Measurements from ENCODE around the gene BACE1-AS. TPM values are rescaled to one million over a fixed set of nuclear protein-coding genes. Genes with fewer than 3 reads are reported as not detected.

Gene BACE1-AS
- total RNA-seq, 1 donor from 2014 or later = 18.1 TPM

DNA sequence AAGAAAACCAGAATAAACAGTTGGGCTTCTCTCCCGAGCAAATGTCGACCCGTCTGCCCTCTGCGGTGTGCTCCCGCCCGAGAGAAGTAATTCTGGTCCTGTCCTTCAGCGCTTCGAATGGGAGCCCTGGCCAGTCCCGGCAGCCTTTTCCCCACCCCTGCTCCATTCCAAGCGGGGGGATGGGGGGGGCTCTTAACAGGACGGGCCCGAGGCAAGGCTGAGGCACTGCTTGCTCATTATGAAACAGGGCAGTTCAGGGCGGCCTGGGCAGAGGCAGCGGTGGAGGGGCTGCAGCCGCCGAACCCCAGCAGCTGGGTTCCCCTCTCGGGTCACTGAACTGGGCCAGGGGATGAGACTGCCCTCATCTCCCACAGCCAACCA, 9.1 kb downstream of the BACE1-AS start:
- H3K36me3 Mint-ChIP-seq (ENCODE audit: unreplicated experiment) = peaks cover 4% of the 10 kb centered on the region
- H3K4me3 Mint-ChIP-seq (ENCODE audit: unreplicated experiment) = no peak overlapping the region
- TF ChIP-seq, protein P1, sequence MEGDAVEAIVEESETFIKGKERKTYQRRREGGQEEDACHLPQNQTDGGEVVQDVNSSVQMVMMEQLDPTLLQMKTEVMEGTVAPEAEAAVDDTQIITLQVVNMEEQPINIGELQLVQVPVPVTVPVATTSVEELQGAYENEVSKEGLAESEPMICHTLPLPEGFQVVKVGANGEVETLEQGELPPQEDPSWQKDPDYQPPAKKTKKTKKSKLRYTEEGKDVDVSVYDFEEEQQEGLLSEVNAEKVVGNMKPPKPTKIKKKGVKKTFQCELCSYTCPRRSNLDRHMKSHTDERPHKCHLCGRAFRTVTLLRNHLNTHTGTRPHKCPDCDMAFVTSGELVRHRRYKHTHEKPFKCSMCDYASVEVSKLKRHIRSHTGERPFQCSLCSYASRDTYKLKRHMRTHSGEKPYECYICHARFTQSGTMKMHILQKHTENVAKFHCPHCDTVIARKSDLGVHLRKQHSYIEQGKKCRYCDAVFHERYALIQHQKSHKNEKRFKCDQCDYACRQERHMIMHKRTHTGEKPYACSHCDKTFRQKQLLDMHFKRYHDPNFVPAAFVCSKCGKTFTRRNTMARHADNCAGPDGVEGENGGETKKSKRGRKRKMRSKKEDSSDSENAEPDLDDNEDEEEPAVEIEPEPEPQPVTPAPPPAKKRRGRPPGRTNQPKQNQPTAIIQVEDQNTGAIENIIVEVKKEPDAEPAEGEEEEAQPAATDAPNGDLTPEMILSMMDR (IDR thresholded peaks at IDR 0.05; ENCODE audit: partially characterized antibody, unreplicated experiment) = no peak
- peak overlapping the region; percentile 94 for H3K27ac Mint-ChIP-seq (ENCODE audit: unreplicated experiment)
- H3K4me1 Mint-ChIP-seq (ENCODE audit: low read depth, unreplicated experiment) = peaks cover 24% of the 10 kb centered on the region
- peak; percentile 48 for DNase-seq
- H3K9me3 Mint-ChIP-seq (ENCODE audit: unreplicated experiment) = peaks cover 10% of the 10 kb centered on the region
- peaks cover 3% of the 10 kb centered on the region for H3K27me3 Mint-ChIP-seq (ENCODE audit: unreplicated experiment)

DNA sequence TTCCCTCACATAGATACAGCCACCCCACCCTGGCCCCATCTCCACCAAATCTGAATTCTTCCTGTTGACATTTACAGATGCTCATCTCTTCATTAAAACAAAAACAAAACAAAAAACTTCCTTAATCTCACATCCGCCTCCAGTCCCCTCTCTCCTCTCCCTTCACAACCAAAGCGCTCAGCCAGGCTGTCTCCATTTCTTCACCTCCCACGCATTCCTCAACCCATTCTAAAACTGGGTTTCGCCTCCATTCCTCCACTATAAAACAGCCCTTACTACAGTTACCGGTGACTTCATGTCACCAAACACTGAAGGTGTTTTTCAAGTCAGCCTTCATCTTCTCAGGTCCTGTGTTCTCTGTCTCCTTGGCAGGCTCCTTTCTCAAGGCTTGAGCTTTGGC, 9.6 kb downstream of the BACE1-AS start:
- H3K4me3 Mint-ChIP-seq (ENCODE audit: unreplicated experiment) = peak overlapping the region; percentile 63
- peaks cover 24% of the 10 kb centered on the region for H3K4me1 Mint-ChIP-seq (ENCODE audit: low read depth, unreplicated experiment)
- peak overlapping the region; percentile 72 for H3K27ac Mint-ChIP-seq (ENCODE audit: unreplicated experiment)
- H3K36me3 Mint-ChIP-seq (ENCODE audit: unreplicated experiment) = peaks cover 4% of the 10 kb centered on the region
- peaks cover 10% of the 10 kb centered on the region for H3K9me3 Mint-ChIP-seq (ENCODE audit: unreplicated experiment)
- no peak for DNase-seq
- TF ChIP-seq, protein P1 (IDR thresholded peaks at IDR 0.05; ENCODE audit: partially characterized antibody, unreplicated experiment) = no peak
- peaks cover 3% of the 10 kb centered on the region for H3K27me3 Mint-ChIP-seq (ENCODE audit: unreplicated experiment)

DNA sequence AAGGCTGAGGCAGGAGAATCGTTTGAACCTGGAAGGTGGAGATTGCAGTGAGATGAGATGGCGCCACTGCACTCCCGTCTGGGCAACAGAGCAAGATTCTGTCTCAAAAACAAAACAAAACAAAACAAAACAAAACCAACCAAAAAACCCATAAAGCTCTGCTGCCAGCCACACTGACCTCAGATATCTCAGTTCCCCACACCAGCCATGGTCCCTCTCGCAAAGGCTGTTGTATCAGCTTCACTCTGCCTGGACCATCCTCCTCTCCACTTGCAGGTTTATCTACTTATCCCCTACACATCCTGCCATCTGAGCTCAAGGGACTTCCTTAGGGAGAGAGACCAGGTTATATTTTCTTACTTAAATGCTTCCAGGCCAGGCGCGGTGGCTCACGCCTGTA, 11.1 kb downstream of the BACE1-AS start:
- Mint-ChIP-seq H3K4me3 (ENCODE audit: unreplicated experiment) (no peak overlapping the region), H3K4me1 (ENCODE audit: low read depth, unreplicated experiment) (peaks cover 24% of the 10 kb centered on the region), H3K36me3 (ENCODE audit: unreplicated experiment) (no peaks in the 10 kb centered on the region), H3K27ac (ENCODE audit: unreplicated experiment) (no peak overlapping the region), H3K27me3 (ENCODE audit: unreplicated experiment) (peaks cover 3% of the 10 kb centered on the region), H3K9me3 (ENCODE audit: unreplicated experiment) (peaks cover 10% of the 10 kb centered on the region)
- DNase-seq = no peak
- TF ChIP-seq, protein P1 (IDR thresholded peaks at IDR 0.05; ENCODE audit: partially characterized antibody, unreplicated experiment) = no peak

DNA sequence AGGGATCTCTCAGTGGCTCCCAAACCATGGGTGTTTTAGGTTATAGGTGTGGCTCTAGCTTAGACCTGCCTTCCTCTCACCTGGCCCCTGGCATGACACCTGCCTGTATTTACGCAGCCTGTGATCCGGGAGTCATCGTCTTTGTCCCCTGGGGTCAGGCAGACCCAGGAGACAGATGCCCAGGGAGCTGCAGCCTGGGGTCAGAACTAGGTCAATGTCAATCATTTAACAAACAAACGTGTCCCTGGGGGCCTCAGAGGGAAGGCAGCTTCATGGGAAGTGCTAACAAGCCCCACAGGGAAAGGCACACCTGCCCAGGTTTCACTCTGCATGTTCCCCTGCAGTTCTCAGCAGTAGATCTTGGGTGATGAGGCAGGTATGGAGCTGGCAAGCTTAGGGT, 12.0 kb downstream of the BACE1-AS start:
- H3K27me3 Mint-ChIP-seq (ENCODE audit: unreplicated experiment) = peaks cover 3% of the 10 kb centered on the region
- peaks cover 10% of the 10 kb centered on the region for H3K9me3 Mint-ChIP-seq (ENCODE audit: unreplicated experiment)
- peaks cover 24% of the 10 kb centered on the region for H3K4me1 Mint-ChIP-seq (ENCODE audit: low read depth, unreplicated experiment)
- no peak overlapping the region for H3K4me3 Mint-ChIP-seq (ENCODE audit: unreplicated experiment)
- no peaks in the 10 kb centered on the region for H3K36me3 Mint-ChIP-seq (ENCODE audit: unreplicated experiment)
- DNase-seq = peak; percentile 31
- H3K27ac Mint-ChIP-seq (ENCODE audit: unreplicated experiment) = no peak overlapping the region
- TF ChIP-seq, protein P1 (IDR thresholded peaks at IDR 0.05; ENCODE audit: partially characterized antibody, unreplicated experiment) = no peak

DNA sequence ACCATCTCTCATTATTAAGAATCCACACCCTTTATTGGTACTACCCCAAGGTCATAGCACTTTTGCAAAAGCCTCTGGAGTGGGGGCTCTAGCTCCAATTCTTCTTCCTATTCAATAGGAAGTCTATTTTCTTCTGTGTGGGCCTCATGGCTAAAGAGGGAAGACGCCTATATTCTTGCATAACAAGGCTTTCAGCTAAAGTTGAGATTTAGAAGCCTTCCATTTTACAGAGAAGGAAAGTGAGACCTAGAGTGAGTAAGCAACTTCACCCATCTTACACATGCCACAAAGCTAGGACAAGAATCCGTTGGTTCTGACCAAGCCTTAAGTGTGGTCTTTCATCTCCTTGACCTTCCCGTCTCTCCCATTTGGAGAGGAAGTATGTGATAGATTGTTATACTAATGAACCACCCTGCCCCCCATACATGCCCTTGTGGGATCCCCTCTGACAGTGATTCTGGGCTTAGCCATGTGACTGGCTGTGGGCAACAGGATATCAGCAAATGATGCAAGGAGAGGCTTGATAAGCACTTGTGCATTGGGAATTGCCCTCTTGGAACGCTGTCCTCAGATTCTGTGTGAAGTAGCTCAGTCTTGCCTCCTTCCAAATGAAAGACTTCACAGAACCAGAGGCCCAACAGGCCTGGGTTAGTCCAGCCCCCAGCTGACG, 12.6 kb downstream of the BACE1-AS start:
- TF ChIP-seq, protein P1 (IDR thresholded peaks at IDR 0.05; ENCODE audit: partially characterized antibody, unreplicated experiment) = no peak
- no peak overlapping the region for H3K27ac Mint-ChIP-seq (ENCODE audit: unreplicated experiment)
- no peaks in the 10 kb centered on the region for H3K36me3 Mint-ChIP-seq (ENCODE audit: unreplicated experiment)
- H3K27me3 Mint-ChIP-seq (ENCODE audit: unreplicated experiment) = peaks cover 3% of the 10 kb centered on the region
- H3K4me1 Mint-ChIP-seq (ENCODE audit: low read depth, unreplicated experiment) = peaks cover 24% of the 10 kb centered on the region
- peaks cover 10% of the 10 kb centered on the region for H3K9me3 Mint-ChIP-seq (ENCODE audit: unreplicated experiment)
- H3K4me3 Mint-ChIP-seq (ENCODE audit: unreplicated experiment) = no peak overlapping the region
- DNase-seq = no peak
